Mesendoderm (in vitro differentiated cells): Measurements from ENCODE around the gene UGT1A5.
A peak's percentile ranks its signal among the peaks of the same experiment; 100 is the strongest.

Experiments used
- DNase-seq: peaks from one replicate; pipeline ENCODE4 v3.0.0; 2013
- H2AK5ac ChIP-seq: 2 replicates; pipeline ENCODE4 v1.6.1; 2013; ENCODE audit warnings: low read length, inconsistent platforms
- H2BK120ac ChIP-seq: 2 replicates; pipeline ENCODE4 v1.6.1; 2013; ENCODE audit warnings: low read depth, mild to moderate bottlenecking, low read length, moderate library complexity, mixed read lengths
- H2BK15ac ChIP-seq: replicated peaks from 2 replicates; pipeline ENCODE4 v1.6.1; 2013; ENCODE audit warnings: low read depth, mild to moderate bottlenecking, moderate library complexity
- H2BK5ac ChIP-seq: 2 replicates; pipeline ENCODE4 v1.6.1; 2013; ENCODE audit warnings: low read length, inconsistent platforms
- H3K18ac ChIP-seq: 2 replicates; pipeline ENCODE4 v1.6.1; 2013; ENCODE audit warnings: mild to moderate bottlenecking, low read length, mixed read lengths
- H3K23ac ChIP-seq: one replicate; pipeline ENCODE4 v1.6.1; 2013; ENCODE audit warnings: low read length
- H3K27ac ChIP-seq: 2 replicates; pipeline ENCODE4 v1.5.1; 2013; ENCODE audit warnings: low read depth, mild to moderate bottlenecking, inconsistent platforms, low read length, moderate library complexity
- H3K27me3 ChIP-seq: 2 replicates; pipeline ENCODE4 v1.6.1; 2013; ENCODE audit warnings: low read length, control low read depth, mild to moderate bottlenecking, inconsistent platforms; ENCODE audit not compliant: insufficient read depth, poor library complexity
- H3K36me3 ChIP-seq: 2 replicates; pipeline ENCODE4 v1.6.1; 2013; ENCODE audit warnings: low read length, inconsistent platforms; ENCODE audit not compliant: control insufficient read depth, insufficient read depth
- H3K4ac ChIP-seq: one replicate; pipeline ENCODE4 v1.6.1; 2013; ENCODE audit warnings: low read depth, mild to moderate bottlenecking, low read length, moderate library complexity
- H3K4me1 ChIP-seq: 2 replicates; pipeline ENCODE4 v1.6.1; 2013; ENCODE audit warnings: low read depth, low read length, inconsistent platforms; ENCODE audit not compliant: control insufficient read depth
- H3K4me2 ChIP-seq: 2 replicates; pipeline ENCODE4 v1.6.1; 2013; ENCODE audit warnings: low read length
- H3K4me3 ChIP-seq: 2 replicates; pipeline ENCODE4 v1.5.1; 2013; ENCODE audit warnings: mild to moderate bottlenecking, low read length
- H3K56ac ChIP-seq: one replicate; pipeline ENCODE4 v1.6.1; 2013; ENCODE audit warnings: low read length
- H3K79me1 ChIP-seq: 2 replicates; pipeline ENCODE4 v1.6.1; 2013; ENCODE audit warnings: low read length, inconsistent platforms
- H3K79me2 ChIP-seq: 2 replicates; pipeline ENCODE4 v1.6.1; 2013; ENCODE audit warnings: mild to moderate bottlenecking, low read length; ENCODE audit not compliant: control insufficient read depth, insufficient read depth
- H3K9ac ChIP-seq: 2 replicates; pipeline ENCODE4 v1.6.1; 2013; ENCODE audit warnings: low read length, inconsistent platforms
- H4K5ac ChIP-seq: one replicate; pipeline ENCODE4 v1.6.1; 2013; ENCODE audit warnings: low read length
- H4K8ac ChIP-seq: one replicate; pipeline ENCODE4 v1.6.1; 2013; ENCODE audit warnings: low read depth, mild to moderate bottlenecking, control low read depth, low read length, moderate library complexity
- WGBS: extraction: QIAGEN DNeasy Blood & Tissue Kit; methylation state at CpG from one replicate; pipeline ENCODE4 v1.1.7; 2013; ENCODE audit warnings: low lambda C conversion rate, missing lambda C conversion rate; ENCODE audit not compliant: insufficient coverage; ENCODE audit errors: extremely low coverage; 5-methylcytosine and 5-hydroxymethylcytosine counted together

Gene UGT1A5

GRCh38 chr2:233793465-233794127 lies 80.9 kb downstream of the UGT1A5 start:
- Histone ChIP-seq H2BK120ac (no peak overlapping the region), H3K36me3 (no peaks in the 10 kb centered on the region), H2BK15ac (no peak overlapping the region), H3K79me2 (no peaks in the 10 kb centered on the region), H4K5ac (no peak overlapping the region), H3K56ac (no peak overlapping the region), H4K8ac (no peak overlapping the region), H3K27me3 (no peaks in the 10 kb centered on the region), H3K4ac (no peak overlapping the region), H3K18ac (no peak overlapping the region), H3K4me3 (no peak overlapping the region), H3K23ac (peak overlapping the region; percentile 45), H3K79me1 (no peaks in the 10 kb centered on the region), H3K4me1 (no peaks in the 10 kb centered on the region), H2AK5ac (no peak overlapping the region), H3K9ac (no peak overlapping the region), H3K27ac (no peak overlapping the region), H3K4me2 (no peak overlapping the region), H2BK5ac (no peak overlapping the region)
- WGBS, result no CpG with 5 or more reads among the region's 18 CpGs
- no peak for DNase-seq

GRCh38 chr2:233794128-233794658 lies 81.5 kb downstream of the UGT1A5 start:
- no peak overlapping the region for H3K27ac ChIP-seq
- WGBS, result no CpG with 5 or more reads among the region's 17 CpGs
- no peak overlapping the region for H2BK120ac ChIP-seq
- H3K56ac ChIP-seq, result no peak overlapping the region
- H3K23ac ChIP-seq, result no peak overlapping the region
- H2AK5ac ChIP-seq, result no peak overlapping the region
- no peak overlapping the region for H2BK5ac ChIP-seq
- H3K4ac ChIP-seq, result no peak overlapping the region
- H3K4me3 ChIP-seq, result no peak overlapping the region
- no peak overlapping the region for H4K5ac ChIP-seq
- no peak for DNase-seq
- H4K8ac ChIP-seq, result no peak overlapping the region
- H3K79me2 ChIP-seq, result no peaks in the 10 kb centered on the region
- H3K4me2 ChIP-seq, result no peak overlapping the region
- no peaks in the 10 kb centered on the region for H3K27me3 ChIP-seq
- H3K18ac ChIP-seq, result no peak overlapping the region
- no peak overlapping the region for H2BK15ac ChIP-seq
- H3K36me3 ChIP-seq, result no peaks in the 10 kb centered on the region
- no peaks in the 10 kb centered on the region for H3K79me1 ChIP-seq
- H3K9ac ChIP-seq, result no peak overlapping the region
- no peaks in the 10 kb centered on the region for H3K4me1 ChIP-seq

GRCh38 chr2:233795735-233796171 lies 83.0 kb downstream of the UGT1A5 start:
- H3K4me2 ChIP-seq, result no peak overlapping the region
- H4K8ac ChIP-seq, result no peak overlapping the region
- no peak overlapping the region for H3K4me3 ChIP-seq
- H2BK15ac ChIP-seq, result no peak overlapping the region
- H3K56ac ChIP-seq, result no peak overlapping the region
- no peak overlapping the region for H3K23ac ChIP-seq
- no peaks in the 10 kb centered on the region for H3K36me3 ChIP-seq
- no peaks in the 10 kb centered on the region for H3K4me1 ChIP-seq
- no peak overlapping the region for H4K5ac ChIP-seq
- no CpG with 5 or more reads among the region's 13 CpGs for WGBS
- H3K27ac ChIP-seq, result no peak overlapping the region
- no peak overlapping the region for H3K4ac ChIP-seq
- H2AK5ac ChIP-seq, result no peak overlapping the region
- H3K18ac ChIP-seq, result no peak overlapping the region
- no peaks in the 10 kb centered on the region for H3K27me3 ChIP-seq
- no peak for DNase-seq
- no peak overlapping the region for H2BK120ac ChIP-seq
- H3K9ac ChIP-seq, result no peak overlapping the region
- no peaks in the 10 kb centered on the region for H3K79me2 ChIP-seq
- H2BK5ac ChIP-seq, result no peak overlapping the region
- no peaks in the 10 kb centered on the region for H3K79me1 ChIP-seq

- no peak overlapping the region for H3K4me2 ChIP-seq
Observed at GRCh38 chr2:233796254-233796653, 83.5 kb downstream of the UGT1A5 start.

GRCh38 chr2:233798335-233799086 lies 85.8 kb downstream of the UGT1A5 start:
- Histone ChIP-seq H3K9ac (no peak overlapping the region), H3K4me2 (no peak overlapping the region), H2AK5ac (no peak overlapping the region), H3K27ac (no peak overlapping the region), H3K4me3 (no peak overlapping the region), H3K4ac (no peak overlapping the region), H2BK5ac (no peak overlapping the region), H4K8ac (no peak overlapping the region), H3K23ac (no peak overlapping the region), H4K5ac (no peak overlapping the region), H3K18ac (no peak overlapping the region), H3K4me1 (no peaks in the 10 kb centered on the region), H3K27me3 (no peaks in the 10 kb centered on the region), H2BK15ac (no peak overlapping the region), H3K79me2 (no peaks in the 10 kb centered on the region), H2BK120ac (no peak overlapping the region), H3K36me3 (no peaks in the 10 kb centered on the region), H3K79me1 (no peaks in the 10 kb centered on the region), H3K56ac (no peak overlapping the region)
- no CpG with 5 or more reads among the region's 14 CpGs for WGBS
- no peak for DNase-seq

More at GRCh38 chr2:233796254-233796653, 83.5 kb downstream of the UGT1A5 start:
- Histone ChIP-seq H3K4me3 (no peak overlapping the region), H2BK5ac (no peak overlapping the region), H3K4me1 (no peaks in the 10 kb centered on the region), H2AK5ac (no peak overlapping the region), H3K79me1 (no peaks in the 10 kb centered on the region), H3K79me2 (no peaks in the 10 kb centered on the region), H4K5ac (no peak overlapping the region), H3K27ac (no peak overlapping the region), H3K9ac (no peak overlapping the region), H3K36me3 (no peaks in the 10 kb centered on the region), H3K27me3 (no peaks in the 10 kb centered on the region), H2BK120ac (no peak overlapping the region), H2BK15ac (no peak overlapping the region), H3K56ac (no peak overlapping the region), H3K4ac (no peak overlapping the region), H3K23ac (no peak overlapping the region), H4K8ac (no peak overlapping the region), H3K18ac (no peak overlapping the region)
- WGBS, result no CpG with 5 or more reads among the region's 9 CpGs
- no peak for DNase-seq
